SK-N-DZ (cell line): ENCODE results near the gene WSB2.
"Not testable (repeated sequence)": the region's sequence is repeated elsewhere in the genome, so short reads cannot be mapped to it uniquely, and the experiment has no call there.

Source experiments
- DNase-seq: peaks from one replicate; pipeline ENCODE4 v3.0.0-alpha.2; 2015; ENCODE audit warnings: low spot score

The WSB2 gene

DNA sequence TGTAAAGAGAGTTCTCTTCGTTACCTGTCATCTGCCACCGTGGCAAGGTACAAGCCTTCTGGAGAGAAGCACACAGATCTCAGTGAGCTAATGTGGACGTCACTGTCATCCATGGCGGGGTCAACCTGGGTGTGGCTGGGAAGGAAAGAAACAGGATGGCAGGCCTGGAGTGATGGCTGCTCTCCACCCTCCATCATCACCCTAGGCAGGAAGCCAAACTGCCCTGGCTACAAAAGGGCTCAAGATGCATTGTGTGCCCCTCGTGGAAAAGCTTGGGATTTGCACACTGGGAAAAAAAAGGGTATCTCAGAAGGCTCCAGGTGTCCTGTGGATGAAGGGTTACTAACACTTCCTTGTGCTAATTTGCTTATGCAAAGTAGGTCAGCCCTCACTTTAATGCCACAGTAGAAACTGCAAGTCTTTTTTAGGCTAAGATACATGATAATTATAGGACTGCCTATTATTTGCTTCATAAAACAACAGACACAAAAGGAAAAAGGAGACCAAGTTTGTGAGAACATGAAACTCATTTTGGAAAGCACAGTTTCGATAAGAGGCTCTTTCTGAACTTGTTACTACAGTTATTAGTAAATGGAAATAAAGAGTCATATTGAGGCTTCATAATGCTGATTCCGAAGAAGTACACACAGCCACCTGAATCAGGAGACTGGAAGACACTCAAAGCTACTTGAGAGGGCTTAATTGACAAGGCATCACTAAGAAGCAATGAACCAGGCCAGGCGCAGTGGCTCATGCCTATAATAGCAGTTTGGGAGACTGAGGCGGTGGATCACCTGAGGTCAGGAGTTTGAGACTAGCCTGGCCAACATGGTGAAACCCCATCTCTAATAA lies 25.6 kb downstream of the WSB2 start:
- no peak for DNase-seq

GRCh38 chr12:118034429-118035189 lies 26.4 kb downstream of the WSB2 start:
- DNase-seq: peak; percentile 29

DNA sequence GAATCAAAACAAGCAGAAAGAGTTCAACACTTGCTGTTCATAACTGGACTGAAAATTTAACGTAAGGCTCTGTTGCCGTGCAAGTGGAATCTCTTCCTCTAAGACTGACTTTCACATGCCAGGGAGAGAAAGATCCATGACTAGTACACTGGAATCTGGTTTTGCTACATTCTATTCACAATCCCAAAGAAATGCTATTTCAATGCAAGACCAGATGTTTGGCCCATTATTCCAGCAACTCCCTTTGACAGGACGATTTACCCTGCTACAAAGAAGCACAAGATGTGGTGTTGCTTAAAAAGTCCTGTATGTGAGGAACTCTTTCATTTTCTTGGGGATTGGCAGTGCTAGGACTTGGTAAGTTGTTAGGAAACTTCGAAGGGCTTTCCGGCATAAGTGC lies 27.1 kb downstream of the WSB2 start:
- DNase-seq: no peak

DNA sequence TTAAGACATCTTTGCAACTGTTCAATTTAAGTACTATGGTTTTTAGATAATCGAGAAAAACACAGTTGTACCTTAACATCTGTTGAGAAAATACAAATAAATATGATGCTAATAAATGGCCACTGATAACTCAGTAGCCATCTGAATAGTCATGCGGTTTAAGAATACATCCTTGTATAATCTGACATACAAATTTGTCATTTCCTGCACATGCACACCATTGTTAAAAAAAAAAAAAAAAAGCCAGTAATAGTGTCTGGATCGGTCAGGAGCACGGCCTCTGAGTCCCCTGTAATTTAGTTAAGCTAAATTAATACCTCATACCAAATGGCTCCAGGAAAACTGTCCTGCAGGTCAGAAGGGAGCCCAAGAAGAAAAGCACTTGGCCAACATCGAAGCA lies 27.7 kb downstream of the WSB2 start:
- DNase-seq: no peak

DNA sequence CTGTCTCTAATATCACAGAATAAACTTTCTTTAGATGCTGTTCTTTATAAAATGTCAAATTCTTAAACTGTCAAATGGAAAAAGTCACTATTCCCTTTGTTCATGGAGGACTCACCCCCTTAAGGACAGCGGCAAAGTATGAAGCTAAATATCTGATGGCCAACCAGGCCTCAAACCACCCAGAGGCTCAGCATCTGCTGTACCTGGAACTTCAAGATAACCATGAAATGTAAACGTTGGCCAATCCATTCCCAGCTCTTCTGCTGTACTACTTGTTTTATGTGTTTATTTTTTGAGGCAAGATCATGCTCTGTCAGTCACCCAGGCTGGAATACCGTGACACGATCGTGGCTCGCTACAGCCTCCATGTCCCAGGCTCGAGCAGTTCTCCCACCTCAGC lies 28.8 kb downstream of the WSB2 start:
- no peak for DNase-seq

- no peak for DNase-seq
Observed at GRCh38 chr12:118029166-118029565, 31.8 kb downstream of the WSB2 start.

DNA sequence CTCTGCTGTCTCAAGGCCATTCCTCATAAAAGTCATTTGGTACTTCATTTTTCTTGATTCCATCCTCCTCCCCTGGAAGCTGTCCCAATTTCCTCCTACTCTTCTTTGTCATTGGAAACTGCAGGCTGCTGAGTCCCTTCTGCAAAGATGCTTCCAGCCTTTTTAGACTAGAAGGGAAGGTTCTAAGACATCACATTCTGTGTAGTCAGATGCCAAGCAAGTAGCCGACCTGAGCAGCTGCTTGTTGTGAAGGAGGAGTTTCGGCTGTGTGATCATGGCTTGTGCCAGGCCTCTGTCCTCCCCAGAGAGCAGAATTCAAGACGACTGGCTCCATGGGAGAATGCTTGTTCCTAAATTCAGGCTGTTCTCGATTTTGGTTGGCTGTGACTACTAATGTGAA lies 35.8 kb downstream of the WSB2 start:
- DNase-seq: no peak

- no peak for DNase-seq
Observed at GRCh38 chr12:118023301-118023860, 37.6 kb downstream of the WSB2 start.

- DNase-seq: no peak
Observed at GRCh38 chr12:118022728-118023109, 38.3 kb downstream of the WSB2 start.

DNA sequence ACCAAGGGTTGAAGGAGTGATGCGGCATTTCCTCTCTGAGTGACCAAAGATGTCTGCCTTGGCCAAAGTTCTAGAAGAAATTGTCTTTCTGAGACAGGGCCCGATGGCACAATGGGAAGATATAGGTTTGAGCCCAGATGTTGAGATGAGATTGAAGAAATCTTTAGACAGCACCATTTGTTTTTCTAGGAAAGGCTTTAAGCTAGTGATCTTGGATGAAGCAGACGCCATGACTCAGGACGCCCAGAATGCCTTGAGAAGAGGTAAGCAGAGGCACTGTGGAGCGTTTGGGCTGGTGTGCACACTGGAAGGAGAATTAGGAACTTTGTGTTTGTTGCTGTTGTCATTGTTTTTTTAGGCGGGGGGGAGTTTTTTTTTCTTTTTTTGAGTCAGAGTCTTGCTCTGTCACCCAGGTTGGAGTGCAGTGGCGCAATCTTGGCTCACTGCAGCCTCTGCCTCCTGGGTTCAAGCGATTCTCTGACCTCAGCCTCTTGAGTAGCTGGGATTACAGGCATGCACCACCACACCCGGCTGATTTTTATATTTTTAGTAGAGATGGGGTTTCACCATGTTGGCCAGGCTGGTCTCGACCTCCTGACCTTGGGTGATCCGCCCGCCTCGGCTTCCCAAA lies 38.8 kb downstream of the WSB2 start:
- DNase-seq: not testable (repeated sequence)

DNA sequence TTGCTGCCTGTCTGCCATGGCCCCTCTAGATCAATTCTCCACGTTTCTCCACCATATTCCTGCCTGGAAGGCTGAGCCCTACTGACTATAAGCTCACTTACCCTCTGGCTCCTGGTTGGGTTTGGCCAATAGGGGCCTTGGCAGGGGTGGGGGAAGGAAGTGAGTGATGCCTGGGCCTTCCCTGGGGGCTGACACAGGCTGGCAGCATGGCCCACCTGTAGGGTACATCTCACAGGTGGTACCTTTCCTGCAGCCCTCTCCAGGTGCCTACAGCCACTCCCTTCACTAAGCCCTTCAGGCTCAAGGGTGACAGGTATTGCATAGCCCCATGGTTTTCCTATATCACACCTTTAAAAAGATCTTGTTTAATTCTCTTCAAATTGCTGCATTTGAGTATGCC lies 40.9 kb downstream of the WSB2 start:
- DNase-seq: no peak

DNA sequence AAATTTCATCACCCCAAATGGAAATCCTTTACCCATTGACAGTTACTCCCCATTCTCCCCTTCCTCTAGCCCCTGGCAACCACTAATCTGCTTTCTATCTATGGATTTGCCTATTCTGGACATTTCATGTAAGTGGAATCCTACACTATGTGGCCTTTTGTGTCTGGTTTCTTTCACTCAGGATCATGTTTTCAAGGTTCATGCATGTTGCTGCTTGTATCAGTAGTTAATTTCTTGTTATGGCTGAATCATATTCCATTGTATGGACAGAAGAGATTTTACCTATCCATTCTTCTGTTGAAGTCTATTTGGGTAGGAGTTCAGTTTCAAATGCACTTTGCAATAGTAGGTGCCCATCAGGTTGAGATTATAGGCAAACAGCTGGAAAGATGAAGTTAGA lies 43.1 kb downstream of the WSB2 start:
- DNase-seq: no peak

DNA sequence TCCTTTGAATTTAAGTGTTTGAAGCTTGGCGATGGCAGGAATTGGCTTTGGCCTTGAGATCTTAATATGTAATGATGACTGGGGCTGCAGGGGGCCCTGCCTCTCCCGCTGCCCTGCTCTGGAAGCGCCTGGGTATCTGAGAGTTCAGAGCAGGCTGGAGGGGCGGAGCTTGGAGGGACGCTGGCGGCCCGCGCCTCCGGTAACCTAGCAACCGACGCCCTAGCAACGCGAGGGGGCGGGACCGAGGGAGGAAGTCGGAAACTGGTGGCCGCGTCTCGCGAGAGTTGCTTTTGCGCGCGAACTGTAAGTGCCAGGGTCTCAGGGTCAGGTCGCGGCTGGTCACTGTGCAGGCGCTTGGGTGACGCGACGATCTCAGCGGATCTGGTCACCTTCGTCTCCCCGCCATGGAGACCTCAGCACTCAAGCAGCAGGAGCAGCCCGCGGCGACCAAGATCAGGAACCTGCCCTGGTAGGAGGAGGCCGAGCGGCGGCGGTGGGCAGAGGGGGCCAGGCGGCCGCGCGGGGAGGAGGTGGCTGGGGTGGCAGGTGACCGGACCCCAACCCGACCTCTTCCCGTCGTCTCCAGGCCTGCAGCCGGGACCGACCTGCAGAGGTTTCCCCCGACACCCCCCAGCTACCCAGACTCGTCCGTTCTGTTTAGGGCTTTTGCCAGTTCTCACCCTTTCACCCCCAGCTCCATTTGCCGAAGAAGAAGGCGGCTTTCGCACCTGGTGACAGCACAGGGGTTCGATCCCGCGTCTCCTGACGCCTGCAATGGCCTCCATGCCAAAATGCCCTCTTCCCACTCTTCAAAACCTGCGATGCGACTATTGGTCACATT lies 44.3 kb downstream of the WSB2 start, which contains the start of gene RFC5:
Gene RFC5 (plus strand): TSS at position 280 of the 841 bp plus-strand sequence. CDS start 125 bp downstream, at position 405.
- DNase-seq: peak; percentile 98

GRCh38 chr12:118015944-118016343 lies 45.0 kb downstream of the WSB2 start:
- DNase-seq: no peak

DNA sequence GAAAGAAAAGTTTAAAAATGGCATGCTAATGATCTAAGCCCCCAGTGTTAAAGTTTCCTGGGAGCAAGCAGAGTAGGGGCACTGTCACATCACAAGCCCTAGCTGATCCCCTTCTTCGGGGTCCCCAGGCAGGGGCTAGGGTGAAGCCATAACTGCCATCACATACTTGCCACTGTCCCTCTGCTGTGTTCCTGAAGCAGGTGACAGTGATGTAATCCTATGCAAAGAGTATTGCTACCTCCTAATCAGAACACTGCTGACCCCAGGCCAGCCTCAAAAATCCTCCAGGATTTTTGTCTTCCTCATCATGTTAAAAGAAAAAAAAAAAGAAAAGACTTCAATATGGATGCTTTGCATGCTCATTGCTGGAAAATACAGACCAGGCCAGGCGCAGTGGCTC lies 45.7 kb downstream of the WSB2 start:
- no peak for DNase-seq

DNA sequence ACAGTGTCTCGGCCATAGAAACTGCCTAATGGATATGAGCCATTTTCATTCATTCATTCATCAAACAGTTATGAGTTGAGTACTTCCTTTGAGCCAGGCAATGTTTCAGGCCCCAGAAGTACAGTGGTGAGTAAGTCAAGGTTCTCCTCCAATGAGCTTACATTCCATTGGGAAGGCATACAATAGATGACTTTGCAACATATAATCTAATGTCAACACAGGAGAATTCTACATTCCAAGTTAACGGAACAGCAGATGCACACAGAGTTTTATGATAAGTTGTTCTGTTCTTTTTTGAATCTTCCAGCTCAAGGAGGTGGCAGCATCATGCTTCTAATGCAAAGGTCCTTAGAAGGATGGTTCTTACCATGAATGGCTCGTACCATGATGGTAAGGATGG lies 47.7 kb downstream of the WSB2 start:
- DNase-seq: no peak

DNA sequence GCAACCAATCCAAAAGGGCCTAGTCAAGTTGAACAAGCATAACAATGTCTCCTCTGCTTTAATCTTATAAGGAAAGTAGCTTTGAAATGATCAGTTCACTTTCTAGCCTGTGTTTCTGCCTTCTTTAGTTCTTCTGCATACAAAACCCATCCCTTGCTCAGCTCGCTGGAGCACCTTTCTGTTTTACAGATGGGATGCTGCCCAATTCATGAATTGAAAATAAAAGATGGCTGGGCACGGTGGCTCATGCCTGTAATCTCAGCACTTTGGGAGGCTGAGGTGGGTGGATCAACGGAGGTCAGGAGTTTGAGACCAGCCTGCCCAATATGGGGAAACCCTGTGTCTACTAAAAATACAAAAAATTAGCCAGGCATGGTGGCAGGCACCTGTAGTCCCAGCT lies 49.0 kb downstream of the WSB2 start:
- DNase-seq: no peak

GRCh38 chr12:118011377-118011776 lies 49.6 kb downstream of the WSB2 start:
- no peak for DNase-seq

DNA sequence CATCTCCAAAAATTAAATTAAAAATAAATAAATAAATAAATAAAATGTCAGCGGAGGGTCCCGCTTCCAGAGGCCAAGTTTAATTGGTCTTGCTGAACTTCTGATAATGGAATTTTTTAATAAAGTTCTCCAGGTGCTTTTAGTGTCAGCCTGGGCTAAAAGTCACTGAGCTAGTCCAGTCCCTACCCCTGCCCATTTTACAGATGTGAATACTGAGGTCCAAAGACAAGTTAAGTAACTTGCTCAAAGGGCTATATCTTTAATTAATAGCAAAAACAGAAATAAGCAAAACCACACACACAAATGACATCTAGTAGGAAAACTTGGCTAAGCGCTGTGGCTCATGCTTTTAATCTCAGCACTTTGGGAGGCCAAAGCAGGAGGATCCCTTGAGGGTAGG lies 50.1 kb downstream of the WSB2 start:
- no peak for DNase-seq

DNA sequence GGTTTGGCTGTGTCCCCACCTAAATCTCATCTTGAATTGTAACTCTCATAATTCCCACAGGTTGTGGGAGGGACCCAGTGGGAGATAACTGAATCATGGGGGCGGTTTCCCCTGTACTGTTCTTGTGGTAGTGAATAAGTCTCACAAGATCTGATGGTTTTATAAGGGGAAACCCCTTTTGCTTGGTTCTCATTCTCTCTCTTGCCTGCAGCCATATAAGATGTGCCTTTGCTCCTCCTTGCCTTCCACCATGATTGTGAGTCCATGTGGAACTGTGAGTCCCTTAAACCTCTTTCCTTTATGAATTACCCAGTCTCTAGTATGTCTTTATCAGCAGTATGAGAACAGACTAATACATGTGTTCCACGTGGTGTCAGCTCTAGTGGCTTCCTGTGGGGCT lies 61.2 kb downstream of the WSB2 start:
- DNase-seq: not testable (repeated sequence)

- no peak for DNase-seq
Observed at GRCh38 chr12:117998719-117999118, 62.3 kb downstream of the WSB2 start.
